Measurements from ENCODE around the gene GMDS. TPM values are rescaled to one million over a fixed set of nuclear protein-coding genes. Genes with fewer than 3 reads are reported as not detected.

The GMDS gene
- total and polyA plus RNA-seq, 2 donors (not counting 1 experiment from before 2014, with no cell fraction given) = 12.7 to 34.5 TPM

DNA sequence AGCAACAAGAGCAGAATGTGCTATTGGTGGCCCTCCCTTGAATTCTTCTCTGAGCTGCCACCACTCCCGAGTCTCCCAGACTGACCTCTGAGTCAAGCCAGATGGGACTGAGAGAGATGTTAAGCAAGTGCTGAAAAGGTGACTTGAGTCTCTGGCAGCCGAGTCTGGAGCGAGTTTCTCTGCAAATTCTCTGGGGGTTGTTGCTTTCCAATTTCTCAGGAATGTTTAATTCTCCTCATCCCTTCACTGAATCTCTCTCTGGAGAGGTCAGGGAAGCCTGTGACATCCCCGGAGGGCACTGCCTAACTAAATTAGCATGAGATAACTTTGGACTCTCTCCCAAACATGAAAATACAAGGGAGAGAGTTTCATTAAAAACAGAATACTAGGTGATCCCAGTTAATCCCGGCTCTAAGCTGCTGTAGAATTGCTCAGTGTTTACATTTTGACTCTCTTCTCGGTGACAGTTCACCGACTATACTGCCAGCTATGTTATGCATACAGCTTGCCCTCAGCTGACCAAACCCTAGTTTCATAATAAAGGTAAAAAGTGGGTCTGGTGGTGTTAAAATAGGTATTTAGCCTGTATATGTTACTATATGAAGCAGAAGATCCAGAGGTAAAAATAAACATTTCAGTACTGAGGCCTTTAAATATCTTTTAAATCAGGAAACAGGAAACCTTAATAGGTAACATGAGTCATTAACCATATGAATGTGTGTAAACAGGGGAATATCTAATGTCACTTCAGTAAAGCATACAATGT lies 477.7 kb downstream of the GMDS start:
- no peak for TF ChIP-seq EZH2 (IDR thresholded peaks at IDR 0.05; ENCODE audit: low read length, missing control alignments)
- TF ChIP-seq CTCF (conservative IDR thresholded peaks at IDR 0.05 in 1 of 2, IDR thresholded peaks at IDR 0.05 in 1 of 2; ENCODE audit: low read depth in 1 of 2, low read length in 2 of 2) = no peak
- H3K9me3 ChIP-seq (ENCODE audit: control insufficient read depth, insufficient read depth, low read depth, low read length) = no peaks in the 10 kb centered on the region
- H2AFZ ChIP-seq (ENCODE audit: low read length) = no peak overlapping the region
- H3K79me2 ChIP-seq (ENCODE audit: control insufficient read depth, insufficient read depth, low read length) = no peaks in the 10 kb centered on the region
- H3K4me1 ChIP-seq (ENCODE audit: control insufficient read depth, extremely low read depth, insufficient read depth, low read length) = peaks cover 5% of the 10 kb centered on the region
- no peak overlapping the region for H3K4me2 ChIP-seq (ENCODE audit: extremely low read depth, insufficient read depth, low read length)
- H3K4me3 ChIP-seq (replicated peaks in 1 of 4; ENCODE audit: control extremely low read depth in 1 of 4, insufficient read depth in 1 of 4, low read depth in 3 of 4, low read length in 4 of 4) = no peak overlapping the region
- no peak overlapping the region for H3K27ac ChIP-seq (ENCODE audit: insufficient read depth, low read length)
- H3K9ac ChIP-seq (ENCODE audit: insufficient read depth, low read length) = no peak overlapping the region
- DNase-seq (ENCODE audit: low read depth in 2 of 2) = peak; percentile 16 to 41
- H3K27me3 ChIP-seq (ENCODE audit: control insufficient read depth, insufficient read depth, low read length) = no peaks in the 10 kb centered on the region
- no peaks in the 10 kb centered on the region for H4K20me1 ChIP-seq (ENCODE audit: control insufficient read depth, extremely low read depth, insufficient read depth, low read length)
- H3K36me3 ChIP-seq (ENCODE audit: control insufficient read depth, insufficient read depth, low read length) = no peaks in the 10 kb centered on the region

DNA sequence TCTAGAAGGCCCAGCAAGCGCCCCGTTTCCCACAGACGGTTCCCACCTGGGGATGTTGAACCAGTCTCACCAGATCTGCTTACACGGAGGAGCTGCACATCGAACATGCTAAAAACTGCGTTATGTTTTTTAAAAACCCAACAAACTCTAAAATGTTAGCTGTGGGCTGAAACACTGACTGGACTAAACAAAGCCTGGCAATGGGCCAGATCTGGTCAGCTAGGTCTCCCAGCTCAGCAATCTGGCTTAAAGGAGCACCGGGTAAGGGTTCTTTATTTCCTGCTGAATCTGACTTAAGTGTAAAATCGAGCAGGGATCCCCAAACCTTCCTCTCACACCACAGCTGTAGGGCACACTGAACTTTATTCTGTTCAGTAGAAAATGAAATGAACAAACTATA lies 478.8 kb downstream of the GMDS start:
- no peak for TF ChIP-seq EZH2 (IDR thresholded peaks at IDR 0.05; ENCODE audit: low read length, missing control alignments)
- TF ChIP-seq CTCF (conservative IDR thresholded peaks at IDR 0.05 in 1 of 2, IDR thresholded peaks at IDR 0.05 in 1 of 2; ENCODE audit: low read depth in 1 of 2, low read length in 2 of 2) = no peak
- Histone ChIP-seq H3K4me2 (ENCODE audit: extremely low read depth, insufficient read depth, low read length) (no peak overlapping the region), H3K4me3 (replicated peaks in 1 of 4; ENCODE audit: control extremely low read depth in 1 of 4, insufficient read depth in 1 of 4, low read depth in 3 of 4, low read length in 4 of 4) (no peak overlapping the region), H3K36me3 (ENCODE audit: control insufficient read depth, insufficient read depth, low read length) (no peaks in the 10 kb centered on the region), H3K4me1 (ENCODE audit: control insufficient read depth, extremely low read depth, insufficient read depth, low read length) (peaks cover 5% of the 10 kb centered on the region), H3K9ac (ENCODE audit: insufficient read depth, low read length) (no peak overlapping the region), H3K79me2 (ENCODE audit: control insufficient read depth, insufficient read depth, low read length) (no peaks in the 10 kb centered on the region), H4K20me1 (ENCODE audit: control insufficient read depth, extremely low read depth, insufficient read depth, low read length) (no peaks in the 10 kb centered on the region), H3K9me3 (ENCODE audit: control insufficient read depth, insufficient read depth, low read depth, low read length) (no peaks in the 10 kb centered on the region), H3K27ac (ENCODE audit: insufficient read depth, low read length) (no peak overlapping the region), H3K27me3 (ENCODE audit: control insufficient read depth, insufficient read depth, low read length) (no peaks in the 10 kb centered on the region), H2AFZ (ENCODE audit: low read length) (no peak overlapping the region)
- DNase-seq (ENCODE audit: low read depth in 2 of 2) = peak in 1 of 2 donors; percentile 33

GRCh38 chr6:1765160-1765903 lies 480.1 kb downstream of the GMDS start:
- TF ChIP-seq EZH2 (IDR thresholded peaks at IDR 0.05; ENCODE audit: low read length, missing control alignments) = no peak
- H3K4me2 ChIP-seq (ENCODE audit: extremely low read depth, insufficient read depth, low read length) = no peak overlapping the region
- no peaks in the 10 kb centered on the region for H3K36me3 ChIP-seq (ENCODE audit: control insufficient read depth, insufficient read depth, low read length)
- H3K9me3 ChIP-seq (ENCODE audit: control insufficient read depth, insufficient read depth, low read depth, low read length) = no peaks in the 10 kb centered on the region
- no peaks in the 10 kb centered on the region for H3K79me2 ChIP-seq (ENCODE audit: control insufficient read depth, insufficient read depth, low read length)
- DNase-seq (ENCODE audit: low read depth in 2 of 2) = no peak
- H3K9ac ChIP-seq (ENCODE audit: insufficient read depth, low read length) = no peak overlapping the region
- H3K27me3 ChIP-seq (ENCODE audit: control insufficient read depth, insufficient read depth, low read length) = no peaks in the 10 kb centered on the region
- H3K27ac ChIP-seq (ENCODE audit: insufficient read depth, low read length) = no peak overlapping the region
- no peaks in the 10 kb centered on the region for H3K4me1 ChIP-seq (ENCODE audit: control insufficient read depth, extremely low read depth, insufficient read depth, low read length)
- H3K4me3 ChIP-seq (replicated peaks in 1 of 4; ENCODE audit: control extremely low read depth in 1 of 4, insufficient read depth in 1 of 4, low read depth in 3 of 4, low read length in 4 of 4) = no peak overlapping the region
- no peaks in the 10 kb centered on the region for H4K20me1 ChIP-seq (ENCODE audit: control insufficient read depth, extremely low read depth, insufficient read depth, low read length)
- no peak overlapping the region for H2AFZ ChIP-seq (ENCODE audit: low read length)

All from fibroblast of lung (primary cell).